ENCODE data around the gene PTGER3.
"Not testable (repeated sequence)": the region's sequence is repeated elsewhere in the genome, so short reads cannot be mapped to it uniquely, and the experiment has no call there.

The PTGER3 gene

GRCh38 chr1:70945251-70945650 is 102.4 kb downstream of the PTGER3 start:
- DNase-seq: no peak

- no peak for DNase-seq
Measured at GRCh38 chr1:70941563-70941962, 106.1 kb downstream of the PTGER3 start.

- not testable (repeated sequence) for DNase-seq
Measured at GRCh38 chr1:70940398-70940797, 107.2 kb downstream of the PTGER3 start.

- no peak for DNase-seq
Measured at GRCh38 chr1:70934194-70934961, 113.2 kb downstream of the PTGER3 start.

GRCh38 chr1:70930062-70930461 is 117.6 kb downstream of the PTGER3 start:
- no peak for DNase-seq

- DNase-seq: no peak
Measured at GRCh38 chr1:70922196-70922595, 125.4 kb downstream of the PTGER3 start.
